ENCODE results near the gene SFRP5. TPM values are rescaled to one million over a fixed set of nuclear protein-coding genes. Genes with fewer than 3 reads are reported as not detected.

The SFRP5 gene
- total and polyA plus RNA-seq, 10 donors = 0.09 to 3.6 TPM; not detected in 8

- H3K9me3 ChIP-seq = no peaks in the 10 kb centered on the region
- TF ChIP-seq POLR2A (IDR thresholded peaks at IDR 0.05) (no peak), POLR2AphosphoS5 (IDR thresholded peaks at IDR 0.05) (no peak), CTCF (IDR thresholded peaks at IDR 0.05 in 8 of 11, conservative IDR thresholded peaks at IDR 0.05 in 3 of 11) (no peak)
- peaks cover 3 to 59% (median 37%) of the 10 kb centered on the region in 6 donors for H3K4me1 ChIP-seq
- intact Hi-C loops (cut with DNase I; ENCODE audit: low total_unique reads) = no loop called here
- H3K27ac ChIP-seq = peak overlapping the region in 2 of 8 donors; percentile 21 to 47
- peaks cover 0 to 15% (median 5%) of the 10 kb centered on the region in 7 donors for H3K27me3 ChIP-seq (replicated peaks in 1 of 7)
- H3K4me3 ChIP-seq = no peak overlapping the region
- no peaks in the 10 kb centered on the region for H3K36me3 ChIP-seq
- DNase-seq = peak; percentile 17
- 54 to 69% (median 57%) methylated on average over 6 of the region's 6 CpGs for WGBS, 5 donors
Observed at GRCh38 chr10:97718178-97718577, 53.6 kb downstream of the SFRP5 start.

- H3K27me3 ChIP-seq (replicated peaks in 1 of 7) = peaks cover 0 to 20% (median 5%) of the 10 kb centered on the region in 7 donors
- DNase-seq = peak; percentile 37
- H3K9me3 ChIP-seq = no peaks in the 10 kb centered on the region
- 89 to 95% (median 91%) methylated on average over 5 to 7 of the region's 7 CpGs for WGBS, 5 donors
- intact Hi-C loops (cut with DNase I; ENCODE audit: low total_unique reads) = no loop called here
- no peak overlapping the region for H3K4me3 ChIP-seq
- no peaks in the 10 kb centered on the region for H3K36me3 ChIP-seq
- peak overlapping the region in 2 of 8 donors; percentile 21 to 47 for H3K27ac ChIP-seq
- TF ChIP-seq POLR2AphosphoS5 (IDR thresholded peaks at IDR 0.05) = no peak
- TF ChIP-seq POLR2A (IDR thresholded peaks at IDR 0.05) = no peak
- TF ChIP-seq CTCF (IDR thresholded peaks at IDR 0.05 in 8 of 11, conservative IDR thresholded peaks at IDR 0.05 in 3 of 11) = no peak
- peaks cover 6 to 64% (median 42%) of the 10 kb centered on the region in 6 donors for H3K4me1 ChIP-seq
Observed at GRCh38 chr10:97717627-97718026, 54.2 kb downstream of the SFRP5 start.

Other genes with a start within 250 kb of the SFRP5 start
- not detected for gene ANKRD2, start 199.2 kb downstream of the SFRP5 start, total RNA-seq
- under 1 TPM; 0.10 to 0.52 (median 0.18) TPM for gene ANKRD2, start 199.2 kb downstream of the SFRP5 start, polyA plus RNA-seq
- under 1 TPM in 2 of 7 donors, not detected in 5; 0.19 to 0.32 TPM for gene HOGA1, start 187.6 kb downstream of the SFRP5 start, total RNA-seq
- gene HOGA1, start 187.6 kb downstream of the SFRP5 start, polyA plus RNA-seq = under 1 TPM; 0.11 to 0.42 (median 0.15) TPM
- not detected for gene C10orf62, start 182.3 kb downstream of the SFRP5 start, total RNA-seq
- not detected for gene C10orf62, start 182.3 kb downstream of the SFRP5 start, polyA plus RNA-seq
- gene MORN4, start 138.5 kb downstream of the SFRP5 start, total RNA-seq = 1 to 10 TPM; 1.6 to 5.0 (median 2.8) TPM
- gene MORN4, start 138.5 kb downstream of the SFRP5 start, polyA plus RNA-seq = 1 to 10 TPM; 2.0 to 2.8 (median 2.6) TPM
- gene PI4K2A, start 131.3 kb downstream of the SFRP5 start, total RNA-seq = 10 to 100 TPM; 19.1 to 28.7 (median 23.4) TPM
- gene PI4K2A, start 131.3 kb downstream of the SFRP5 start, polyA plus RNA-seq = 10 to 100 TPM in 1 of 3 donors, 1 to 10 TPM in 2; 7.1 to 14.3 (median 7.5) TPM
- gene AVPI1, start 84.8 kb downstream of the SFRP5 start, total RNA-seq = 10 to 100 TPM in 6 of 7 donors, 1 to 10 TPM in 1; 4.8 to 35.8 (median 16.0) TPM
- 10 to 100 TPM in 1 of 3 donors, 1 to 10 TPM in 2; 4.0 to 12.2 (median 6.2) TPM for gene AVPI1, start 84.8 kb downstream of the SFRP5 start, polyA plus RNA-seq
- gene MARVELD1, start 58.3 kb downstream of the SFRP5 start, total RNA-seq = 10 to 100 TPM; 11.0 to 24.6 (median 17.2) TPM
- gene MARVELD1, start 58.3 kb downstream of the SFRP5 start, polyA plus RNA-seq = 1 to 10 TPM; 3.7 to 7.8 (median 6.4) TPM
- gene ZFYVE27, start 34.9 kb downstream of the SFRP5 start, total RNA-seq = 10 to 100 TPM; 29.2 to 42.2 (median 34.1) TPM
- gene ZFYVE27, start 34.9 kb downstream of the SFRP5 start, polyA plus RNA-seq = 10 to 100 TPM; 16.8 to 24.7 (median 17.5) TPM
- 1 to 10 TPM in 1 of 7 donors, under 1 TPM in 6; 0.44 to 1.0 (median 0.58) TPM for gene GOLGA7B, start 77.8 kb upstream of the SFRP5 start, total RNA-seq
- under 1 TPM; 0.27 to 0.48 (median 0.48) TPM for gene GOLGA7B, start 77.8 kb upstream of the SFRP5 start, polyA plus RNA-seq

Data from spleen (tissue), 11 donors.